Lung microvascular endothelial cell (primary cell): ENCODE data around the gene ERCC5. TPM values are rescaled to one million over a fixed set of nuclear protein-coding genes. Genes with fewer than 3 reads are reported as not detected.

Experiments
- DNase-seq, 2 donors: peaks; one replicate each; pipeline versions ENCODE4 v3.0.0 to v3.0.0-alpha.2; 2010; ENCODE audit warnings: low read depth in 2 of 2
- total RNA-seq: library from RNA; depleted of rRNA; stranded (reverse); fragments of >200 nt; gene quantifications from 2 replicates; pipeline ENCODE4 v1.2.1, GENCODE V29; 2014

ERCC5 gene
- total RNA-seq, 1 donor from 2014 or later, result 42.7 TPM

DNA sequence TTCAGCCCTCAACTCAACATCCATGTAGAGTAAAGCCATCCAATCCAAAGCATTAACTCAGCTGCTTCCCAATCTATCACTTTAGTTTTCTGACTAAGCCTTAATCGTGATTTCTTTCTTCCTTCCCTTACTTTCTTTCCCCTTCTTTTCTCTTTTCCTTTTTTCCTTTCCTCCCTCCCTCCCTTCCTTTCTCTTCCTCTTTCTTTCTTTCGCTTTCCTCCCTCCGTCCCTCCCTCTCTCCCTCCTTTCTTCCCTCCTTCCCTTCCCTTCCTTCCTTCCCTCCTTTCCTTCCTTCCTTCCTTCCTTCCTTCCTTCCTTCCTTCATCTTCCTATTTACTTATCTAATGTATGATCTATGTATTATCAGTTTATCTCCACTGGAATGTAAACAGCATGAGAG lies 71.2 kb downstream of the ERCC5 start:
- no peak for DNase-seq

DNA sequence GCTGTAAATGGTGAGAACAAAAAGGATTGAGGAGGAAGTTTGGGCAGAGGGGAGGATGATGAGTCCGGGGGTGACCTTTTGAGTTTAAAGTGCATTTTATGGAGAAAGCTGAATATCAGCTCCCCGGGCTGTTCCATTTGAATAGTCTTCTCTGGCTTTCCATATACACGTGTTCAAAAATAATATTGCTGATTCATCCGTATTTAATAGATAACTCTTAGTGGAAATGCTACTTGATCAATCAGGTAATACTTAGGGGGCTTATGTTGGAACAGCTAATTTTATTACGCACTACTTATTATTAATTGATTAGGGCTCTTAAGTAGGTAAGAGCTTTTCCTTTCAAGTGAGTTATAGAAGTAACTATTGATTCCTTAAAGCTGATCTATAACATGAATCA lies 76.4 kb downstream of the ERCC5 start:
- DNase-seq, result no peak

Other genes with a start within 250 kb of the ERCC5 start
- gene TPP2, start 249.0 kb upstream of the ERCC5 start, total RNA-seq, result 31.2 and 34.7 TPM in 2 replicates
- gene METTL21C, start 151.0 kb upstream of the ERCC5 start, total RNA-seq, result not detected in 2 replicates
- 19.6 and 30.8 TPM in 2 replicates for gene TEX30, start 72.2 kb upstream of the ERCC5 start, total RNA-seq
- 13.9 and 16.9 TPM in 2 replicates for gene POGLUT2, start 47.1 kb upstream of the ERCC5 start, total RNA-seq
- gene BIVM, start 46.9 kb upstream of the ERCC5 start, total RNA-seq, result 10.7 and 16.5 TPM in 2 replicates
- not detected in 2 replicates for gene SLC10A2, start 220.4 kb downstream of the ERCC5 start, total RNA-seq